Heart right ventricle (tissue), 16 donors: ENCODE data around the gene PPM1F. TPM values are rescaled to one million over a fixed set of nuclear protein-coding genes. Genes with fewer than 3 reads are reported as not detected.

Experiments used
- ATAC-seq, 8 donors: fragments of 200-7000 bp; cut with Tn5 transposase; one replicate each; pipeline ENCODE4 v1.9.1; 2020; ENCODE audit warnings: mild to moderate bottlenecking in 8 of 8, moderate library complexity in 8 of 8, moderate number of reproducible peaks in 1 of 8
- DNase-seq, 2 donors: peaks; one replicate each; pipeline ENCODE4 v3.0.0-alpha.2; 2020
- H3K27ac ChIP-seq, 10 donors: fragments of 200-600 bp; sonication (generic) in 2 of 10; one replicate each; pipeline versions ENCODE4 v1.5.0 to v1.8.0; 2020 to 2022; ENCODE audit warnings: mild to moderate bottlenecking in 3 of 10
- H3K27me3 ChIP-seq, 7 donors: fragments of 200-600 bp; one replicate each; pipeline ENCODE4 v1.8.0; 2021 to 2022; ENCODE audit warnings: mild to moderate bottlenecking in 2 of 7
- H3K36me3 ChIP-seq, 9 donors: fragments of 200-600 bp; sonication (generic) in 1 of 9; one replicate each; pipeline versions ENCODE4 v1.5.0 to v1.8.0; 2020 to 2022; ENCODE audit warnings: mild to moderate bottlenecking in 2 of 9
- H3K4me1 ChIP-seq, 9 donors: fragments of 200-600 bp; sonication (generic) in 1 of 9; one replicate each; pipeline versions ENCODE4 v1.5.0 to v1.8.0; 2020 to 2022; ENCODE audit warnings: mild to moderate bottlenecking in 4 of 9
- H3K4me3 ChIP-seq, 10 donors: fragments of 200-600 bp; sonication (generic) in 2 of 10; one replicate each; pipeline versions ENCODE4 v1.5.0 to v1.8.0; 2020 to 2022; ENCODE audit warnings: mild to moderate bottlenecking in 7 of 10, moderate library complexity in 2 of 10
- H3K9me3 ChIP-seq, 11 donors: fragments of 200-600 bp in 10 of 11; sonication (generic) in 2 of 11; one replicate each; pipeline versions ENCODE4 v1.5.0 to v1.8.0; 2013 to 2022; ENCODE audit warnings: mild to moderate bottlenecking in 2 of 11, control low read depth in 1 of 11, moderate library complexity in 1 of 11
- CTCF ChIP-seq, 9 donors: fragments of 200-600 bp; sonication (generic) in 2 of 9; IDR thresholded peaks; one replicate each; pipeline versions ENCODE4 v1.5.0 to v1.8.0; 2021 to 2022; ENCODE audit warnings: antibody characterized with exemption in 9 of 9, mild to moderate bottlenecking in 5 of 9, moderate library complexity in 1 of 9
- WGBS, 2 donors: extraction: QIAGEN DNeasy Blood & Tissue Kit; methylation state at CpG; one replicate each; pipeline ENCODE4 v1.1.7; 2013; ENCODE audit warnings: inconsistent platforms in 1 of 2; 5-methylcytosine and 5-hydroxymethylcytosine counted together
- intact Hi-C, 10 donors: fragments of 100-400 bp; cut with DNase I; formaldehyde crosslinking; loops; one replicate each; pipeline versions ENCODE4 v1.11.1 to v1.14.2; 2022
- polyA plus RNA-seq, 2 donors: library from polyadenylated mRNA; stranded (reverse); fragments of 200-250 nt; gene quantifications; one replicate each; pipeline ENCODE4 v1.2.3, GENCODE V29; 2013
- total RNA-seq, 10 donors: library from RNA; stranded (reverse); fragmentation: NEBNext Ultra II Directional in 3 of 10; extraction: Animal tissue kit (Norgen Biotek cat#: 25700) in 3 of 10; gene quantifications; one replicate each; pipeline versions ENCODE4 v1.2.1 to v1.2.4, GENCODE V29; 2021 to 2023
- donor health status: Arrhythmogenic right ventricular cardiomyopathy.
- donor health status: ischemic (EF 13 %, LVEDD 7.1; RV severe dilation, severe dysfunction).
- donor health status: healthy with polysubstance abuse.
- donor health status: DM: no; HTN: yes; CAD: no.
- donor health status: DM: no; HTN: no; CAD: no.
- donor health status: ischemic (EF 25% LVEDD 6.9; RV normal size, moderate dysfunction).
- donor health status: ischemic (EF 25% LVEDD 5.7; RV mildly dilated, moderate dysfunction).
- donor health status: healthy.
- donor health status: DM: yes; HTN: yes; CAD: no.
- donor health status: Ischemic cardiomyopathy.
- donor health status: ischemic (EF 35%, LVEDD 5.7; RV mildly dilated, moderate dysfunction).
- donor health status: nonischemic (EF 11% LVEDD 7.7; RV severe dilation, severe dysfunction).
- donor health status: DM: yes; HTN: yes; CAD: no.
- donor health status: PGD.
- donor health status: ischemic (EF 29% LVEDD 5.4; RV normal size, mild dysfunction).
- donor health status: nonischemic (EF 23%, LVEDD 6.1; RV moderate dilation, normal function).

Gene PPM1F
- total and polyA plus RNA-seq, 12 donors, result 11.8 to 31.4 (median 18.1) TPM

- peak in 5 of 8 donors; percentile 18 to 58 (median 25) for ATAC-seq
- Histone ChIP-seq H3K27ac (no peak overlapping the region), H3K9me3 (no peaks in the 10 kb centered on the region), H3K36me3 (peaks cover 0 to 94% (median 52%) of the 10 kb centered on the region in 9 donors), H3K27me3 (no peaks in the 10 kb centered on the region), H3K4me1 (peaks cover 0 to 7% (median 0%) of the 10 kb centered on the region in 9 donors), H3K4me3 (no peak overlapping the region)
- no peak for DNase-seq
- 91 to 93% methylated on average over 23 of the region's 23 CpGs for WGBS, 2 donors
- no peak for TF ChIP-seq CTCF (IDR thresholded peaks at IDR 0.05)
- intact Hi-C loops, result no loop called here
Measured at GRCh38 chr22:21961886-21962654, 9.4 kb upstream of the PPM1F start.

GRCh38 chr22:21961127-21961867, 8.6 kb upstream of the PPM1F start:
- peak in 2 of 8 donors; percentile 4 for ATAC-seq
- H3K27ac ChIP-seq, result no peak overlapping the region
- WGBS, 2 donors, result 87 to 89% methylated on average over 18 of the region's 18 CpGs

GRCh38 chr22:21960200-21961126, 7.8 kb upstream of the PPM1F start:
- H3K9me3 ChIP-seq, result no peaks in the 10 kb centered on the region
- ATAC-seq, result no peak
- H3K36me3 ChIP-seq, result peaks cover 0 to 78% (median 41%) of the 10 kb centered on the region in 9 donors
- DNase-seq, result no peak
- H3K27ac ChIP-seq, result no peak overlapping the region
- H3K27me3 ChIP-seq, result no peaks in the 10 kb centered on the region
- intact Hi-C loops, result no loop called here
- 88 to 91% methylated on average over 24 of the region's 24 CpGs for WGBS, 2 donors
- no peak for TF ChIP-seq CTCF (IDR thresholded peaks at IDR 0.05)
- peaks cover 0 to 7% (median 0%) of the 10 kb centered on the region in 9 donors for H3K4me1 ChIP-seq
- H3K4me3 ChIP-seq, result no peak overlapping the region

More at GRCh38 chr22:21961127-21961867, 8.6 kb upstream of the PPM1F start:
- no peak for DNase-seq
- H3K4me1 ChIP-seq, result peaks cover 0 to 7% (median 0%) of the 10 kb centered on the region in 9 donors
- H3K36me3 ChIP-seq, result peaks cover 0 to 86% (median 47%) of the 10 kb centered on the region in 9 donors
- H3K4me3 ChIP-seq, result no peak overlapping the region
- intact Hi-C loops, result no loop called here
- H3K27me3 ChIP-seq, result no peaks in the 10 kb centered on the region
- TF ChIP-seq CTCF (IDR thresholded peaks at IDR 0.05), result no peak
- H3K9me3 ChIP-seq, result no peaks in the 10 kb centered on the region
